B cell (primary cell): ENCODE measurements around the gene AQP12B. TPM values are rescaled to one million over a fixed set of nuclear protein-coding genes. Genes with fewer than 3 reads are reported as not detected.

Source experiments
- ATAC-seq: fragments of 200-7000 bp; cut with Tn5 transposase; one replicate; pipeline ENCODE4 v1.10.0; 2021; ENCODE audit warnings: low read depth, mild to moderate bottlenecking, moderate number of reproducible peaks, moderate library complexity
- CTCF ChIA-PET: fragments of 350-600 bp; sonication (Branson Sonifier 250); formaldehyde crosslinking; loops from one replicate; lab custom pipeline; 2021; ENCODE audit warnings: antibody characterized with exemption, inconsistent platforms; lab: Charles Lee
- POLR2A ChIA-PET: fragments of 350-600 bp; sonication (Branson Sonifier 250); formaldehyde crosslinking; loops from one replicate; lab custom pipeline; 2021; ENCODE audit warnings: antibody characterized with exemption; lab: Charles Lee
- DNase-seq: peaks from one replicate; pipeline ENCODE4 v3.0.0; 2013
- H2AFZ ChIP-seq: 2 replicates; pipeline ENCODE4 v1.6.1; 2012; ENCODE audit warnings: mild to moderate bottlenecking, low read depth, low read length; ENCODE audit not compliant: insufficient read depth, poor library complexity, severe bottlenecking
- H3K27ac ChIP-seq, 2 donors: 1 replicate in 1 of 2; 2 replicates in 1 of 2; pipeline ENCODE4 v1.5.1; 2012 to 2013; ENCODE audit warnings: low read length in 2 of 2, mild to moderate bottlenecking in 2 of 2, moderate library complexity in 1 of 2
- H3K27me3 ChIP-seq, 4 experiments: fragments of 200-600 bp in 1 of 4; sonication (generic) in 1 of 4; replicated peaks in 1 of 4; 1 replicate in 2 of 4; 2 replicates in 2 of 4; pipeline versions ENCODE4 v1.6.1 to v1.7.0; 2013 to 2016; ENCODE audit warnings: low read length in 3 of 4, mild to moderate bottlenecking in 2 of 4, mixed read lengths in 1 of 4, moderate library complexity in 1 of 4; ENCODE audit not compliant: insufficient read depth in 4 of 4, control insufficient read depth in 3 of 4; ENCODE audit errors: control extremely low read depth in 1 of 4
- H3K36me3 ChIP-seq, 2 experiments: replicated peaks in 1 of 2; 1 replicate in 1 of 2; 2 replicates in 1 of 2; pipeline versions ENCODE4 v1.6.1 to v1.7.1; 2013; ENCODE audit warnings: low read length in 1 of 2; ENCODE audit not compliant: insufficient read depth in 2 of 2, control insufficient read depth in 1 of 2; ENCODE audit errors: control extremely low read depth in 1 of 2, extremely low read depth in 1 of 2
- H3K4me1 ChIP-seq, 2 donors: fragments of 200-600 bp in 1 of 2; sonication (generic) in 1 of 2; 1 replicate in 1 of 2; 2 replicates in 1 of 2; pipeline versions ENCODE4 v1.5.1 to v1.6.1; 2013 to 2017; ENCODE audit warnings: low read length in 2 of 2; ENCODE audit not compliant: control insufficient read depth in 2 of 2, insufficient read depth in 2 of 2
- H3K4me2 ChIP-seq: replicated peaks from 2 replicates; pipeline ENCODE3; 2012; ENCODE audit warnings: mild to moderate bottlenecking, low read depth, low read length; ENCODE audit not compliant: poor library complexity, severe bottlenecking
- H3K4me3 ChIP-seq, 5 experiments: fragments of 200-600 bp in 1 of 5; sonication (generic) in 1 of 5; 1 replicate in 3 of 5; 2 replicates in 2 of 5; pipeline versions ENCODE4 v1.5.1 to v1.7.0; 2011 to 2016; ENCODE audit warnings: low read length in 4 of 5, mild to moderate bottlenecking in 4 of 5, low read depth in 2 of 5, control low read depth in 1 of 5, moderate library complexity in 1 of 5; ENCODE audit not compliant: insufficient read depth in 1 of 5; ENCODE audit errors: control extremely low read depth in 1 of 5, extremely low read depth in 1 of 5
- H3K79me2 ChIP-seq: fragments of 200-600 bp; sonication (generic); one replicate; pipeline ENCODE4 v1.6.0; 2016; ENCODE audit warnings: low read length; ENCODE audit not compliant: control insufficient read depth, insufficient read depth
- H3K9ac ChIP-seq: fragments of 200-600 bp; sonication (generic); 2 replicates; pipeline ENCODE4 v1.6.1; 2017; ENCODE audit warnings: mild to moderate bottlenecking, low read length, moderate library complexity
- H3K9me3 ChIP-seq, 3 donors: one replicate each; pipeline versions ENCODE4 v1.6.1 to v1.7.1; 2013; ENCODE audit warnings: low read length in 2 of 3; ENCODE audit not compliant: control insufficient read depth in 2 of 3, insufficient read depth in 1 of 3; ENCODE audit errors: control extremely low read depth in 1 of 3
- H4K20me1 ChIP-seq: 2 replicates; pipeline ENCODE4 v1.6.0; 2012; ENCODE audit warnings: mild to moderate bottlenecking, low read length; ENCODE audit not compliant: insufficient read depth, control insufficient read depth, poor library complexity, severe bottlenecking
- H3K27ac Mint-ChIP-seq: one replicate; pipeline ENCODE4 v1.8.0; 2021; ENCODE audit warnings: mixed read lengths
- H3K27me3 Mint-ChIP-seq: one replicate; pipeline ENCODE4 v1.8.0; 2021; ENCODE audit warnings: mixed read lengths
- H3K4me1 Mint-ChIP-seq: one replicate; pipeline ENCODE4 v1.8.0; 2021; ENCODE audit warnings: mixed read lengths
- H3K4me3 Mint-ChIP-seq: one replicate; pipeline ENCODE4 v1.8.0; 2021; ENCODE audit warnings: mixed read lengths
- H3K9me3 Mint-ChIP-seq: one replicate; pipeline ENCODE4 v1.8.0; 2022; ENCODE audit warnings: mixed read lengths; ENCODE audit not compliant: insufficient read depth
- CTCF ChIP-seq: fragments of 200-600 bp; IDR thresholded peaks from one replicate; pipeline ENCODE4 v1.8.0; 2022; ENCODE audit warnings: antibody characterized with exemption, mild to moderate bottlenecking
- EZH2 ChIP-seq: IDR thresholded peaks from 2 replicates; pipeline ENCODE4 v1.6.1; 2012; ENCODE audit warnings: borderline replicate concordance, low read depth, mild to moderate bottlenecking, moderate library complexity, low read length; ENCODE audit not compliant: insufficient read depth, poor library complexity, severe bottlenecking
- WGBS: methylation state at CpG from one replicate; pipeline ENCODE4 v1.1.5; 2013; ENCODE audit warnings: missing lambda C conversion rate; ENCODE audit not compliant: insufficient coverage; 5-methylcytosine and 5-hydroxymethylcytosine counted together
- intact Hi-C: fragments of 100-400 bp; cut with micrococcal nuclease; formaldehyde crosslinking; loops from one replicate; pipeline ENCODE4 v1.10.0; 2022
- polyA plus RNA-seq: library from polyadenylated mRNA; depleted of rRNA; stranded (reverse); fragments of >200 nt; gene quantifications from 2 replicates; pipeline ENCODE4 v1.2.3, GENCODE V29; 2012
- total RNA-seq, 2 donors: library from RNA; stranded (reverse); fragments of 120-200 nt in 1 of 2; gene quantifications; 1 replicate in 1 of 2; 2 replicates in 1 of 2; pipeline versions ENCODE4 v1.2.3 to v1.2.4, GENCODE V29; 2013 to 2022

The AQP12B gene
- total and polyA plus RNA-seq, 2 donors (not counting 1 experiment from before 2014, with no cell fraction given), result not detected

GRCh38 chr2:240650254-240650965, 32.3 kb downstream of the AQP12B start:
- no peak for ATAC-seq
- Histone ChIP-seq H2AFZ (no peak overlapping the region), H3K9ac (no peak overlapping the region), H3K9me3 (peaks cover 0 to 11% (median 0%) of the 10 kb centered on the region in 3 donors), H3K79me2 (no peaks in the 10 kb centered on the region), H3K27ac (no peak overlapping the region), H3K27me3 (peaks cover 0 to 34% (median 5%) of the 10 kb centered on the region in 4 experiments), H4K20me1 (no peaks in the 10 kb centered on the region), H3K4me1 (no peaks in the 10 kb centered on the region), H3K4me2 (no peak overlapping the region), H3K4me3 (no peak overlapping the region), H3K36me3 (no peaks in the 10 kb centered on the region)
- ChIA-PET CTCF (no interaction called here), POLR2A (no interaction called here)
- WGBS, result 96% methylated on average over 11 of the region's 13 CpGs
- H3K4me3 Mint-ChIP-seq, result no peak overlapping the region
- no peaks in the 10 kb centered on the region for H3K9me3 Mint-ChIP-seq
- intact Hi-C loops, result no loop called here
- no peak overlapping the region for H3K27ac Mint-ChIP-seq
- no peak for DNase-seq
- H3K4me1 Mint-ChIP-seq, result peaks cover 3% of the 10 kb centered on the region
- TF ChIP-seq EZH2 (no peak), CTCF (no peak)
- peaks cover 50% of the 10 kb centered on the region for H3K27me3 Mint-ChIP-seq

GRCh38 chr2:240649331-240649730, 33.4 kb downstream of the AQP12B start:
- ATAC-seq (no peak), DNase-seq (no peak)
- intact Hi-C loops, result no loop called here
- no peaks in the 10 kb centered on the region for H3K9me3 Mint-ChIP-seq
- H3K27ac Mint-ChIP-seq, result no peak overlapping the region
- Histone ChIP-seq H3K4me2 (no peak overlapping the region), H4K20me1 (no peaks in the 10 kb centered on the region), H3K9ac (no peak overlapping the region), H3K27me3 (peaks cover 0 to 39% (median 5%) of the 10 kb centered on the region in 4 experiments), H3K36me3 (no peaks in the 10 kb centered on the region), H3K4me1 (no peaks in the 10 kb centered on the region), H3K4me3 (no peak overlapping the region), H3K79me2 (no peaks in the 10 kb centered on the region), H3K9me3 (peaks cover 0 to 11% (median 0%) of the 10 kb centered on the region in 3 donors), H2AFZ (no peak overlapping the region), H3K27ac (no peak overlapping the region)
- ChIA-PET CTCF (no interaction called here), POLR2A (no interaction called here)
- H3K4me1 Mint-ChIP-seq, result no peaks in the 10 kb centered on the region
- WGBS, result 69% methylated on average over 4 of the region's 7 CpGs
- no peak overlapping the region for H3K4me3 Mint-ChIP-seq
- H3K27me3 Mint-ChIP-seq, result peaks cover 40% of the 10 kb centered on the region
- TF ChIP-seq EZH2 (no peak), CTCF (no peak)
